ENCODE measurements around the gene CRHR1. TPM values are rescaled to one million over a fixed set of nuclear protein-coding genes. Genes with fewer than 3 reads are reported as not detected.
A peak's percentile ranks its signal among the peaks of the same experiment; 100 is the strongest.

CRHR1 gene
- total and polyA plus RNA-seq, 2 of the 4 experiments (the other 2 are of a cell fraction) = not detected

DNA sequence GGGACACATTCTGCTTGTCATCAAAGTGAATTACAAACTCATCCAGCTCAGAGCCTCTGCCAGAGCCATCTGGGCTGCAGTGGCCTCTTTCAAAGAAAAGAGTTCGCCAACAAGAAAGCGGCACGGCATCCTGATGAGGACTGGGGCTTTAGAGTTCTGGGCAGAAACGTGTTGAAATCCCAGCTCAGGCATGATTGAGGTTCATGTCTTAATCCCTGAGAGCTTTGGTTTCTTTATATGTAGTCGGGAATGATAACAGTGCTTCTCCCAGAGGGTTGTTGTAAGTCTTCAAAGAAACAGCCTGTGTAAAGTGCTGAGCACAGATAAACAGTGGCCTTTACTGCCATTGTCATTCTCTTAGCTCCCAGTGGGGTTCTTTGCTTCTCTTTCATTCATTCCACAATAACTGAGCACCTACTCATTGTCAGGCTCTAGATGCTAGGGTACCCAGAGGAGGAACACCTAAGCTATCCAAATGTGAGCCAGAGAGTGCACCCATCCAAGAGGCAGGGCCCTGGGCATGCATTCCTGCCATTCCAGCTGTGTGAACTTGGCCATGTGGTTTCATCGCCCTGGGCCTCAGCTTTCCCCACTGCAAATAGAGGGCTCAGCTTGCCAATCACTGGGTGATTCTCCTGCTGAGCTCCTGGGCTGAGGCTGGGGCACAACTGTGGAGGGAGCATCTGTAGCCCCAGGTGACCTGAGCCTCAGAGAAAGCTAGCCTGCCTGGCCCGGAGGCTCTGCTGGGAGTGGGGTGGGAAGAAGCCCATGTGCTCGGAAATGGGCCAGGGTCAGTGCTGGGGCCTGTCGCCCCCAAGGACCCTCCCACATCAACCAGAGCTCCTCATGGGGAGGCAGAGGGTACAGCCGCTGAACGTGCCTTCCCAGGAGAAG lies 38.3 kb upstream of the CRHR1 start:
- CTCF ChIA-PET = no interaction called here
- no peak overlapping the region for H3K56ac ChIP-seq (ENCODE audit: extremely low read depth, insufficient read depth, low read length)
- no peak for TF ChIP-seq MAFK (IDR thresholded peaks at IDR 0.05; ENCODE audit: low read depth, low read length)
- TF ChIP-seq MXI1 (IDR thresholded peaks at IDR 0.05; ENCODE audit: borderline replicate concordance, low read depth, low read length) = no peak
- no peak for TF ChIP-seq POLR2A (IDR thresholded peaks at IDR 0.05; ENCODE audit: low read depth, low read length)
- no peak for TF ChIP-seq NFE2L2 (IDR thresholded peaks at IDR 0.05; ENCODE audit: low read depth, low read length)
- no peak for TF ChIP-seq SMC3 (IDR thresholded peaks at IDR 0.05; ENCODE audit: low read depth, low read length)
- no peak for TF ChIP-seq CEBPB (IDR thresholded peaks at IDR 0.05; ENCODE audit: low read depth, low read length)
- no peak for TF ChIP-seq BHLHE40 (IDR thresholded peaks at IDR 0.05; ENCODE audit: low read depth, low read length)
- TF ChIP-seq, protein P1, sequence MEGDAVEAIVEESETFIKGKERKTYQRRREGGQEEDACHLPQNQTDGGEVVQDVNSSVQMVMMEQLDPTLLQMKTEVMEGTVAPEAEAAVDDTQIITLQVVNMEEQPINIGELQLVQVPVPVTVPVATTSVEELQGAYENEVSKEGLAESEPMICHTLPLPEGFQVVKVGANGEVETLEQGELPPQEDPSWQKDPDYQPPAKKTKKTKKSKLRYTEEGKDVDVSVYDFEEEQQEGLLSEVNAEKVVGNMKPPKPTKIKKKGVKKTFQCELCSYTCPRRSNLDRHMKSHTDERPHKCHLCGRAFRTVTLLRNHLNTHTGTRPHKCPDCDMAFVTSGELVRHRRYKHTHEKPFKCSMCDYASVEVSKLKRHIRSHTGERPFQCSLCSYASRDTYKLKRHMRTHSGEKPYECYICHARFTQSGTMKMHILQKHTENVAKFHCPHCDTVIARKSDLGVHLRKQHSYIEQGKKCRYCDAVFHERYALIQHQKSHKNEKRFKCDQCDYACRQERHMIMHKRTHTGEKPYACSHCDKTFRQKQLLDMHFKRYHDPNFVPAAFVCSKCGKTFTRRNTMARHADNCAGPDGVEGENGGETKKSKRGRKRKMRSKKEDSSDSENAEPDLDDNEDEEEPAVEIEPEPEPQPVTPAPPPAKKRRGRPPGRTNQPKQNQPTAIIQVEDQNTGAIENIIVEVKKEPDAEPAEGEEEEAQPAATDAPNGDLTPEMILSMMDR (conservative IDR thresholded peaks at IDR 0.05; ENCODE audit: low read depth, low read length) = no peak
- TF ChIP-seq RCOR1 (IDR thresholded peaks at IDR 0.05; ENCODE audit: insufficient replicate concordance, low read length) = no peak
- TF ChIP-seq FOS (IDR thresholded peaks at IDR 0.05; ENCODE audit: low read depth, low read length) = no peak
- no peak overlapping the region for H4K91ac ChIP-seq (ENCODE audit: insufficient read depth, low read depth, low read length)
- H2BK20ac ChIP-seq (ENCODE audit: low read depth, low read length) = no peak overlapping the region
- no peak overlapping the region for H3K9ac ChIP-seq (ENCODE audit: low read depth, low read length)
- no peak for DNase-seq
- H3K4me3 ChIP-seq (ENCODE audit: insufficient read depth, low read depth, low read length) = no peak overlapping the region
- H3K9me3 ChIP-seq (ENCODE audit: control insufficient read depth, insufficient read depth, low read length) = no peaks in the 10 kb centered on the region
- no peaks in the 10 kb centered on the region for H3K4me1 ChIP-seq (ENCODE audit: control insufficient read depth, insufficient read depth, low read length)
- ATAC-seq (ENCODE audit: low read depth) = no peak
- BruUV-seq (replicated peaks) = no TSS peak
- H3K23ac ChIP-seq (ENCODE audit: low read depth, low read length) = no peak overlapping the region
- H3K9me1 ChIP-seq (ENCODE audit: insufficient read depth, low read length) = no peaks in the 10 kb centered on the region
- no peaks in the 10 kb centered on the region; the same call in 1 of the 2 replicates for H4K20me1 ChIP-seq (ENCODE audit: insufficient read depth, low read length)
- no peak overlapping the region for H3K4me2 ChIP-seq (ENCODE audit: low read depth, low read length)
- no peak overlapping the region for H4K5ac ChIP-seq (ENCODE audit: low read depth, low read length)
- in situ Hi-C loops (cut with MboI; ENCODE audit: low sequenced_read_pairs) (no loop called here), dilution Hi-C loops (cut with HindIII; ENCODE audit: low sequenced_read_pairs, unreplicated experiment) (no loop called here), intact Hi-C loops (cut with micrococcal nuclease) (no loop called here)
- POLR2A ChIA-PET (ENCODE audit: unreplicated experiment) = no interaction called here
- H2BK5ac ChIP-seq (ENCODE audit: low read depth, low read length, poor library complexity, severe bottlenecking) = no peak overlapping the region
- H2AFZ ChIP-seq (replicated peaks; ENCODE audit: low read length, poor library complexity) = peak overlapping the region; percentile 19
- H3K27me3 ChIP-seq (ENCODE audit: control insufficient read depth, insufficient read depth, low read length) = peaks cover 17% of the 10 kb centered on the region
- 20% methylated on average over 1 of the region's 11 CpGs; no CpG with 5 or more reads in 1 of the 2 experiments for WGBS, 2 experiments (ENCODE audit: extremely low coverage in 2 of 2, insufficient read length in 1 of 2)
- no peak overlapping the region for H3K27ac ChIP-seq (ENCODE audit: insufficient read depth, low read length)
- H3K79me1 ChIP-seq (ENCODE audit: low read depth in 1 of 2, low read length in 2 of 2) = no peaks in the 10 kb centered on the region
- no peak overlapping the region for H2BK15ac ChIP-seq (ENCODE audit: low read depth, low read length)
- H2AK5ac ChIP-seq (ENCODE audit: low read depth, low read length) = no peak overlapping the region
- H2AK9ac ChIP-seq (replicated peaks; ENCODE audit: low read depth, low read length, poor library complexity) = no peak overlapping the region
- H3K18ac ChIP-seq (ENCODE audit: low read depth, low read length) = no peak overlapping the region
- H3K4ac ChIP-seq (ENCODE audit: low read depth, low read length) = no peak overlapping the region
- no peak overlapping the region for H3K14ac ChIP-seq (replicated peaks; ENCODE audit: low read depth, low read length)
- no peak overlapping the region for H4K8ac ChIP-seq (ENCODE audit: low read depth in 2 of 2, low read length in 2 of 2)
- H2BK120ac ChIP-seq (ENCODE audit: low read depth, low read length) = no peak overlapping the region
- no peaks in the 10 kb centered on the region for H3K36me3 ChIP-seq (ENCODE audit: control insufficient read depth, insufficient read depth, low read length)
